ENCODE data around the gene TCEANC2.

Gene TCEANC2

DNA sequence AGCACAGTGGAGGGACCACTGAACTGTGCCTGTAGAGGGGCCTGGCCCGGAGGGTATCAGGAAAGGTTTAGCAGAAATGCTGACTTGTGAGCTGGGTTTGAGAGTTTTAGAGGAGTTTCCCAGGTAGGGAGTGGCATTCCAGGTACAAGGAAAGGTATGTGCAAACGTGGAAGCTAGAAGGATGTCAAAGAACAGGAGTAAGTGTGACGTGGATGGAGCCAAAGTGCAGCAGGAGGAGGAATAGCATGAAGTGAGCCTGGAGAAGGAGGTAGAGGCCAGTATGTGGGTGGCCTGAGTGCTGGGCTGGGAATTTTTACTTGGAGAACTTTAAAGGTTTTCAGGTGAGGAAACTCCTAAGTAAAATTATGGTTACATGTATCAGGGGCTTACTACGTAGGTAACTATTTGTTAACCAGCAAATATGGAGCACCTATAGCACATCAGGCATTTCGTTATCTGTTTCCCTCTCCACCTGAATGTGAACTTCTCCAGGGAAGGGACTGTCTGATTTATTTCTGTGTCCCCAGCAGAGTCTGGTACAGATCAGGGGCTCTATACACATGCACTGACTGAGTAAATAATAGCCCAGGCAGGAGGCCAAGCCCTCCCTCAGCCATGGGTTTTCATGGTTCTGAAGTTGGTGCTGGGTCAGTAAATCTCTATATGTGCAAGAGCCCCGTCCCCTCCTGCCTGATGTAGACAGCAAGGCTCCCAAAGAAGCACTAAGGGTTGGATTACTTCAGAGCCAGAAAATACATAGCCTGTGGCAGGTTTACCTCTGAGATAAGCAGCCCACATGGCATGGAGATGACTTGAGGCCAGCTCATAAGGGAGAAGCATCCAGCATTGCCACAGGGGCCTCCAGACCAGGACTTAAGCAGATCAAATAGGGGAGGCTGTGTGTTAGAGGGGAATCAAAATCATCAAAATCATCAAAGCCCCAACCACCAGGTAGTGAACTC lies 56.0 kb downstream of the TCEANC2 start:
- DNase-seq (ENCODE audit: low read depth, low spot score): no peak
- TF ChIP-seq CTCF (IDR thresholded peaks at IDR 0.05; ENCODE audit: insufficient read depth, low read length, missing control alignments): no peak
- H3K4me3 ChIP-seq (ENCODE audit: low read depth, low read length): no peak overlapping the region
- CTCF ChIA-PET: interaction anchor here (0.6 to 2.1 kb wide), 5 partner anchors 8 to 27 kb away, joined by 3 to 11 read pairs (median 4); no protein-coding TSS in a partner anchor
- POLR2A ChIA-PET: no interaction called here

DNA sequence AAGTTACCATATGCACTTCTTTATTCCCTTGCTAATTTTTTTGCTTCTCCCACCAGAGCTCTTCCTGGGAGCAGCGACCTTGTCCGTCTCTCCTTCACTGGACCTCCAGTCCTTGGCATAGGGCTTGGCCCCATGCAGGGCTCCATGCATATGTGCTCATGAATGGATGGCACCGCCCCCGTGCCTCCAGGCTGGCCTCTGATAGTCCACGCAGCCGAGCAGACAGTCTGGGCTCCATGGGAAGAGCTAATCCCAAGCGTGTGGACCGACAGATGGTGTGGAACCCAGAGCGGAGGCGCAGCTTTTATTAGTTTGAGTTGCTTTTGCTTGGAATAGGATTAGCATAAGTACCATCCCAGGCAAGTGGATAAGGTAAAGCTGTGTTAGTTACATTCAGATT lies 57.6 kb downstream of the TCEANC2 start:
- CTCF ChIA-PET: interaction anchor here (1.4 to 2.6 kb wide), 3 partner anchors 11 to 379 kb away, joined by 3 to 14 read pairs (median 8); no protein-coding TSS in a partner anchor
- no peak for TF ChIP-seq CTCF (IDR thresholded peaks at IDR 0.05; ENCODE audit: insufficient read depth, low read length, missing control alignments)
- H3K4me3 ChIP-seq (ENCODE audit: low read depth, low read length): no peak overlapping the region
- no peak for DNase-seq (ENCODE audit: low read depth, low spot score)
- POLR2A ChIA-PET: no interaction called here

DNA sequence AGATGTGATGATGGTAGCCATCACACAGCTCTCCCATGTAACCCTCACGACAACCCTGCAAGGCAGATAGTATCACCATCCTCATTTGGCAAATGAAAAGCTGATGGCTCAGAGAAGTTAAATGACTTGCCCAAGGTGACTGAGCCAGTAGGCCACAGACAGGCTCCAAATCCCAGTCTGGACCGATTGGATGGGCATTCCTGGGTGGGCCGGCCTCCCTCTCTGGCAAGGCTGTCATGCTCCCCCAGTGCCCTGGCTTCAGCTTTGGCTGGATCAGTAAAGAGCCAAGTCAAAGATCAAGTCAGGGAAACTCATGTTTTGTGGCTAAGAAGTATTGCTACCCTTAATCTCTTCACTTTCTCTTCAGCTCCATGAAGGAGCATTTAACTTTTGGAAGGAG lies 58.2 kb downstream of the TCEANC2 start:
- DNase-seq (ENCODE audit: low read depth, low spot score): no peak
- TF ChIP-seq CTCF (IDR thresholded peaks at IDR 0.05; ENCODE audit: insufficient read depth, low read length, missing control alignments): no peak
- ChIA-PET CTCF (interaction anchor here (0.9 to 2.6 kb wide), 5 partner anchors 10 to 407 kb away, joined by 3 to 14 read pairs (median 3); no protein-coding TSS in a partner anchor), POLR2A (no interaction called here)
- H3K4me3 ChIP-seq (ENCODE audit: low read depth, low read length): no peak overlapping the region

- ChIA-PET POLR2A (no interaction called here), CTCF (interaction anchor here (0.9 to 2.6 kb wide), 6 partner anchors 9 to 407 kb away, joined by 3 to 14 read pairs (median 4); no protein-coding TSS in a partner anchor)
- DNase-seq (ENCODE audit: low read depth, low spot score): no peak
- no peak overlapping the region for H3K4me3 ChIP-seq (ENCODE audit: low read depth, low read length)
- no peak for TF ChIP-seq CTCF (IDR thresholded peaks at IDR 0.05; ENCODE audit: insufficient read depth, low read length, missing control alignments)
These were observed 58.6 kb downstream of the TCEANC2 start for GRCh38 chr1:54112027-54112426.

GRCh38 chr1:54112705-54113368 lies 59.4 kb downstream of the TCEANC2 start:
- no peak for DNase-seq (ENCODE audit: low read depth, low spot score)
- ChIA-PET CTCF (interaction anchor here (0.8 to 2.6 kb wide), 3 partner anchors 10 to 387 kb away, joined by 3 to 14 read pairs (median 5); no protein-coding TSS in a partner anchor), POLR2A (interaction anchor here (0.7 kb wide), 1 partner anchor 9 kb away, joined by 6 read pairs; no protein-coding TSS in a partner anchor)
- no peak for TF ChIP-seq CTCF (IDR thresholded peaks at IDR 0.05; ENCODE audit: insufficient read depth, low read length, missing control alignments)
- H3K4me3 ChIP-seq (ENCODE audit: low read depth, low read length): no peak overlapping the region
